ENCODE measurements around the gene ZMYND19.
"Not testable (repeated sequence)": the region's sequence is repeated elsewhere in the genome, so short reads cannot be mapped to it uniquely, and the experiment has no call there.

ZMYND19 gene

DNA sequence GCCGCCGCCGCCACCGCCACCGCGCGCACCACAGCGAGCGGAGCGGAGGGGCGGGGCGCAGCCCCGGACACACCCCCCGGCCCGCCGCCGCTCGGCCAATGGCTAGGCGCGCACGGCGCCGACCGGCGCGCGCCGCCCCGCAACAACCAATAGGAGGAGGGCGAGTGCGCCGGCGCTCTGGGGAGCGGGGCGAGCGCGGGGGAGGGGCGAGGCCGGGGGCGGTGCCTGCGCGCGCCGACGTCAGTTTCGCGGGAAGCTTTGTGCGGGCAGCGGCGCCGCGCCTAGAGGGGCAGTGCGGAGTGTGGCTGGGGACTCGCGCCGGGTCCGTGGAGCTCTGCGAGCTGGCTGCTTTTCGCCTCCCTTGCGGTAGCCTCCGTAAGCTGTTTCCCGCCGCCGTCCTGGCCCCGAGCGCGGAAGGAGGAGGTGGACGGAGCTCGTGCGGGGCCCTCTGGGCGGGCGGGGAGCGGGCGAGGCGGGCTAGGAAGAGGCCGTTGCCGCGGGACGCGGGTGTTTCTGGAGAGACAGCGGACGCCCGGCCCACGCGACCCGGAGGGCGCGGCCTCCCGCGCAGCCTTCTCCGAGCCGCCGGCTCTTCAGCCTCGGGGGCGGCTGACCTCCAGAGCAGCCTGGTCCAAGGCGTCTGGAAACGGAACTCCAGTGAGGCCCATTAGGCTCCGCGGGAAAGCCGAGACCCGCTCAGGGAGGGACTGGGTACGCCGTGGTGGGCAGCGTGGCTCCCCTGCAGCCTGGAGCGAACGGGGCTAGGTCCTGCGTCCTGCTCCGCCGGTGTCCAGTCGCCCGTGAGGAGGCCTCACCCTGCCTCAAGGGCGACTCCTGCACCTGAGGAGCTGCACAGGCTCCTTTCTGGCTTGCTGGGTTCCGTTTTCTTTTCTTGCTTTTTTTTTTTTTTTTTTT, at the start of gene ZMYND19:
Gene ZMYND19, minus strand, starts transcription at position 44 of the 915 bp plus-strand sequence. CDS start 249 bp downstream, outside the sequence.
- peak; percentile 69 to 94 (median 88) for DNase-seq (ENCODE audit: low read depth in 3 of 3, low spot score in 1 of 3)

GRCh38 chr9:137639303-137640051, 49.2 kb upstream of the ZMYND19 start:
- no peak for DNase-seq (ENCODE audit: low read depth in 3 of 3, low spot score in 1 of 3)

GRCh38 chr9:137638680-137639079, 48.4 kb upstream of the ZMYND19 start:
- DNase-seq (ENCODE audit: low read depth in 3 of 3, low spot score in 1 of 3) = no peak

DNA sequence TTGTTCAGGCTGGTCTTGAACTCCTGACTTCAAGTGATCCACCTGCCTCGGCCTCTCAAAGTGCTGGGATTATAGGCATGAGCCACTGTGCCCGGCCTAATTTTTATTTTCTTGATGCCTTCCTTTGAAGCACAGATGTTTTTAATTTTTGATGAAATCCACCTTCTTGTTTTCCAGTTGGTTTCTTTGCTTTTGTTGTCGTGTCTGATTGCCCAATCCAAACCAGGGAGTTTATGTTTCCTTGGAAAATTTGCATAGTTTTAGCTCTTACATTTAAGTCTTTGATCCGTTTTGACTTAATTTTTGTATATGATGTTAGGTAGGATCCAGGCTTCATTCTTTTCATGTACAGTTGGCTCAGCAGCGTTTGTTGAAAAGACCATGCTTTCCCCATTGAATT, 43.7 kb upstream of the ZMYND19 start:
- no peak for DNase-seq (ENCODE audit: low read depth in 3 of 3, low spot score in 1 of 3)

DNA sequence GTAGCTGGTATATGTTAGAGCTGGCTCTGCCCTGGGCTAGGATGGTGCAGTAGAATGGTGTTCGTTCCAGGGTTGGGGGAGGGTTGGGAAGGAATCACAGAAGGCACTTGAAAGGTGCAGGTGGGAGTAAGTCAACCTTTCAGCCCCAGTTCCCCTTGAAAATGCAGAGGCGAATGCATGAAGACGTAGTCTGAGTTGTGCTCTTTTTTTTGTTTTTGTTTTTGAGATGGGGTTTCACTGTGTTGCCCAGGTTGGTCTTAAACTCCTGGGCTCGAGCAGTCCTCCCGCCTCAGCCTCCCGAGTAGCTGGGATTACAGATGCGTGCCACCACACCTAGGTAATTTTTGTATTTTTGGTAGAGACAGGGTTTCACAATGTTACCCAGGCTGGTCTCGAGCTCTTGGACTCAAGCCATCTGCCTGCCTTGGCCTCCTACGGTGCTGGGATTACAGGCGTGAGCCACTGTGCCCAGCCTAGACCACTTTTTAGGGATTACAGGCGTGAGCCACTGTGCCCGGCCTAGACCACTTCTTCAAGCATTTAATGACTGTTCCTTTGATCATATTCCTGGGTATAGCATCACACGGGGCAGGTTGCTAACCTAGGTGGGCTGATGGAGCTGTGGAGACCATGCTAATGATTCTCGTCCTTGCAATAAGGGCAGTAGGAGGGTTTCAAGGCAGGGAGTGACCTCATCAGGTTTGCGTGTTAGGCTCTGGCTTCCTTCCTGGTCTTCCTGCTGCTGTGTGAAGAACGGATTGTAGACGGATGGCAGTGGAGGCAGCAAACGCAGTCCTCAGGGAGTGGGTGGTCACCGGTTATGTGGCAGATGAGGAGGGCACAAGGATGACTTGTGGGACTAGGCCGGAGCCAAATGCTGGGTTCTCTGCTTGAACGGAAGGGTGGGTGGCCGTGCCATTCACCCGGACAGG, 42.2 kb upstream of the ZMYND19 start:
- DNase-seq (ENCODE audit: low read depth in 3 of 3, low spot score in 1 of 3) = no peak

GRCh38 chr9:137631345-137632229, 41.3 kb upstream of the ZMYND19 start:
- DNase-seq (ENCODE audit: low read depth in 3 of 3, low spot score in 1 of 3) = no peak

DNA sequence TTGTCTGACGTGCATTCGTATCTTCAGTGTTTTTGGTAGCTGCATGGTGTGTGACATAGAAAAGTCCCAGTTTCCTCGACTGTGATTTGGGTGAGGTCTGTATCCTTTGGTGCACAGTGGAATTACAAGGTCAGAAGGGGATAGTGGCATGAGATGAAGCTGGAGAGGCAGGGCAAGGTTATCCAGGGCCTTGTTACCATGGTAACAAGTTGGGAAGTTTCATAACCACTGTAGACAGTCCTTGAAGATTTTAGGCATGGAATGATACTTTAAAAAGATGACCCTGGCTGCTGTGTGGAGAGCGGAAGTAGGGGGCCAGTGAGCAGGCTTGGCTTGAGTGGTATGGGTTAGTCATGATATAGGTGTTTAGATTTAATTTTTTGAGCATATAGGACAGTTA, 40.4 kb upstream of the ZMYND19 start:
- DNase-seq (ENCODE audit: low read depth in 3 of 3, low spot score in 1 of 3) = no peak

DNA sequence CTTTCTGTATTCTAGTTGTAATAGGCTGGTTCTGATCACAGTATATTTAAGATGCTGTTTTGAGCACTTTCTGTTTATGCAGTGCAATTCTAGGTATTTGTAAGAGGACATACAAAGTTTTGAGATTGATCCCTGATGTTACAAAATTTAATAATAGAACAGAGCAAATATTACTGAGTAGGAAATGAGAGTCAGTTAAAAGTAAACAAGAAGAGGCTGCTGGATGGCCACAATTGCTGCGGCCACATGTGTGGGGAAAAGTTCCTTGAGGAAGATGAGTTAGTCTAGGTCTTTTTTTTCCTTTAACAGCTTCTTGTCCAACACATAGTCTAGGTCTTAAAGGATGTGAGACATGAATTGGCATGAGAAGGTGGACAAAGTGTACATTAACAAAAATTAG, 39.8 kb upstream of the ZMYND19 start:
- DNase-seq (ENCODE audit: low read depth in 3 of 3, low spot score in 1 of 3) = no peak

GRCh38 chr9:137627406-137627805, 37.1 kb upstream of the ZMYND19 start:
- DNase-seq (ENCODE audit: low read depth in 3 of 3, low spot score in 1 of 3) = not testable (repeated sequence)

DNA sequence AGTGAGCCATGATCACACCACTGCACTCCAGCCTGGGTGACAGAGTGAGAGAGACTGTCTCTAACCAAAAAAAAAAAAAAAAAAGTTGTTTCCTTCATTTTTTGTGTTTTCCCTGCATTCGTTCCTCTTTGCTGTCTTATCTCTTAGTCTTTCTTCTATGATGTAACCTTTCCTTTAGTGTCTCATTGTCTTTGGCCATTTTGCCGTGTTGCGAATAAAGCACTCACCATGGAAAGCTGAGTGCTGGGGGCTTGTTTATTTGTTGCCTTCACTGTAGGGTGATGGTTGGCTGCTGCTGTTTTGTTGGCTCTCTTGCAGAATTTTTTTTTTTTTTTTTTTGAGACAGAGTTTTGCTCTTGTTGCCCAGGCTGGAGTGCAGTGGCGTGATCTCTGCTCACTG, 36.2 kb upstream of the ZMYND19 start:
- DNase-seq (ENCODE audit: low read depth in 3 of 3, low spot score in 1 of 3) = no peak

GRCh38 chr9:137622211-137622610, 31.9 kb upstream of the ZMYND19 start:
- not testable (repeated sequence) for DNase-seq (ENCODE audit: low read depth in 3 of 3, low spot score in 1 of 3)

- no peak for DNase-seq (ENCODE audit: low read depth in 3 of 3, low spot score in 1 of 3)
Observed at GRCh38 chr9:137621131-137621757, 30.9 kb upstream of the ZMYND19 start.

DNA sequence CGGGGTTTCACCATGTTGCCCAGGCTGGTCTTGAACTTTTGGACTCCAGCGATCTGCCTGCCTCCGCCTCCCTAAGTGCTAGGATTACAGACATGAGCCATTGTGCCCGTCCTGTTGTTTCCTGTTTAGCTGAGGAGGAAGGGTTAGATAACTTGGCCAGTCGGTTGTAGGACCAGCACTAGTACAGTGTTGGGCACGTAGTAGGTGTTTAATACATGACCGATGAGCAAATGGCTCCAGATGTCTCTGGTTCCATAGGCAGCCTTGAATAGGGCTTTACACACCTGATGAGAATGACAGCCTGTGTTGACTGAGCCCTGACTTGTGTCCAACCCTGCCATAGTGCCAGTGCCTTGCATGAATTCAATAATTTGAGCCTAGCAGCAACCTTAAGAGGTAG, 30.3 kb upstream of the ZMYND19 start:
- DNase-seq (ENCODE audit: low read depth in 3 of 3, low spot score in 1 of 3) = no peak

DNA sequence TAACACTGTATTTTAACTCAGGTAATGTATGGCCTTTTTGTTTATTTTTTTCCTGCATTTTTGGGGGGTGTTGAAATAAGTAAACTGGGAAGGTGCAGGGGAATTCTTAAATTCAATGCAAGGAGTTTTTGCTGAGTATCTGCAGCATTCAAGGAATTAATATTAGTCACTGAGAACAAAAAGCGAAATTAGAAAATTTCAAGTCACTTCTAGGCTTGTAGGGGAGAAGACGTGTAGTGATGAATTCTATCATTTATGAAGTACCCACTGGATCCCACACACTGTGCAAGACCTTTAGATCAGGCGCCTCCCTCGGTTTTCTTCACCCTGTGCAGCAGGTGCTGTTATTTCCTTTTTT, 29.7 kb upstream of the ZMYND19 start:
- DNase-seq (ENCODE audit: low read depth in 3 of 3, low spot score in 1 of 3) = no peak

DNA sequence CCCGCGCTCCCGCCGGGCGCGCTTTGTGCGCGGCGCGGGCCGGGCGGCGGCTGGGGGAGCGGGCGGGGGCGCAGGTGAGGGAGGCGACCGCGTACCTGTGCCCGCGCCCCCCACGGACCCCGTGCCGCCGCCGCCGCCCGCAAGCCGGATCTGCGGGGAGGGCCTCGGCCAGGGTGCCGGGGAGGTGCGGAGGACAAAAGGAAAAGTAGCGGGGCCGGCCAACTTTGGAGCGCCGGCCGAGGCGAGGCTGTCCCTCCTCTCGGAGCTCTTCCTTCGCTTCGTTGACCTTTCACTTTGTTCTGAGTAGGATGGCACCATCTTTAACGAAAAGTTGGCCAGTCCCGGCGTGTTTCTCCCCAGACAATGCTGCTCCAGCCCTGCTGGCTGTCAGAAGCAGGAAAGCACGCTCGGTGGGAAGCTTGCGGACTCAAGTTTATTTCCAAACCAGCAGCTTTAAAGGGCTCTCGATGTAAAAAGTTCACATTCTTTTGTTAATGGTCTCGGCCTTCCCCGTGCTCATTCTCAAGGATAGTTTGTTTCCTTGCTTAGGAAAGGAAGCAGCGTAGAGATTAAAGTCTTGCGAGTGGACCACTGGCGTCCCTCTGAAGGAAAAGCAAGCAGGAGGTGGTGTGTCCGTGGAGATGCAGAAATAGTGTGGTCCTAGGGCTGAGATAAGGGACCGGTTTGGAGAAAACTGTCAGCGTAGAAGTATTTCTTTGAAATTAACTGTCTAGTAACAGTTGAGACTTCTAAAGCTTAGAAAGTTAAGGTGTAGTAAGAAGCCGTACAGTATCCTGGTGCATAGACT, 29.1 kb upstream of the ZMYND19 start:
- no peak for DNase-seq (ENCODE audit: low read depth in 3 of 3, low spot score in 1 of 3)

- DNase-seq (ENCODE audit: low read depth in 3 of 3, low spot score in 1 of 3) = peak; percentile 75 to 90 (median 90)
Observed at GRCh38 chr9:137618105-137619067, 28.1 kb upstream of the ZMYND19 start, which contains the start of gene EHMT1. TSS of gene EHMT1 (plus strand) at chr9:137619005. CDS start at chr9:137619029, 24 bp downstream.

GRCh38 chr9:137615387-137615871, 25.1 kb upstream of the ZMYND19 start:
- no peak for DNase-seq (ENCODE audit: low read depth in 3 of 3, low spot score in 1 of 3)
